Measurements from ENCODE around the gene TMPRSS6.
"Not testable (repeated sequence)": the region's sequence is repeated elsewhere in the genome, so short reads cannot be mapped to it uniquely, and the experiment has no call there.

Gene TMPRSS6

DNA sequence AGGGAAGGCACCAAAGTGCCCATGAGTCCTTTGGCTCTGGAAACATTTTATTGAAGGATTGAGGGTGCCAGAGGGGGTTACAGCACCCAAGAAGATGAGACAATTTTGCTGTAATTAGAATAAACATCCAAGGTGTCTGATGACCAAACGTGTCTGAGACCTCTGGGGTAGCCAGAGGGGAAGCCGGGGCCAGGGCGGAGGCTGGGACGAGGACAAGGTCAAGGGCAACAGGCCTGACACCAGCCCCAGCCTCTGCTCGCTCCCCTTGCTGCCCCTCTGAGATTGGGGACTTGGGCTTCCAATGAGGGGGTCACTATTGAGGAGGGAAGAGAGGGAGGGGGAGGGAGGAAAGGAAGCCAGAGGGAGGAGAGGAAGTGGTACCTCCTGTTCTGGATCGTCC lies 25.6 kb downstream of the TMPRSS6 start:
- no peak for DNase-seq

DNA sequence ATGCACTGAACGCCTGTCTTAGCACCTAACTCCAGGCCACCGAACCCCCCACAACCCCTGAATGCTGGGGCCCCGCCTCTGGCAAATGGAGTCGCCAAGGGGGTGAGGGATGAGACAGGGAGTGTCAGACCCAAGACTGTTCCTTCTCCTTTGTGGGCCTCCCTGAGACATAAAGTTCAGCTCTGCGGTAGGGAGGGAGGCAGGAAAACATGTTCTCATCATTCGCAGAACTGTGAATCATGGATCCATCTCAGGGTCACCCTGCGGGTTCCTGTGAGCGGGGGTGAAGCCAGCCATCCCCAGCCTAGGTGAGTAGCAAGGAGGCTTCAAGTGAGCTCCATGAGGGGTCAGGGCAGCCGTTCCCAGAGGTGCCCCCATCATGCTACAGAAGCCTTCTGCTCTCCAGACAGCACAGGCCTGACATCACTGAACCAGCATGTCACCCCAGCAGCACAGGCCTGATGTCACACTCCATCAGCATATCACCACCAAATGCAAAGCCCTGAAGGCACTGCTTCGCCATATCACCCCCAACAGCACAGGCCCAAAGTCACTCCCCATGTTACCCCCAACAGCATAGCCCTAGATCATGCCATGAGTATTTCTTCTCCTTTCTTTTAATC lies 27.2 kb downstream of the TMPRSS6 start:
- DNase-seq, result no peak

DNA sequence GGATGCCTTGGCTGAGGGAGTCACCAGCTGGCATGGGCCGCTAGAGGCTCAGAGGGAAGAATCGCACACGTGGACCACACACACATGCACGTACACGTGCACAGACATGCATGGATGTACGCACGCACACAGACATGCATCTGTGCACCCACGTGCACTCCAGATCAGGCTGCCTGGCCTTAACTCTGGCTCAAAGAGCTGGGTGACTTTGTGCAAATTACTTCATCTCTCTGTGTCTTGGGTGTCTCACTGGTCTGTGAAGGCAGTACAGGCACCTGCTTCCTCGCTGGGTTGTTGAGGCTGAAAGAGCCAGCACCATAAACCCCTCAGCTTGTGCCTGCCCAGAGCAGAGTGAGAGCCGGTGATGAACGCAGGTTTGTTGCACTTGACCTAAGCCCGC lies 28.7 kb downstream of the TMPRSS6 start:
- DNase-seq, result no peak

DNA sequence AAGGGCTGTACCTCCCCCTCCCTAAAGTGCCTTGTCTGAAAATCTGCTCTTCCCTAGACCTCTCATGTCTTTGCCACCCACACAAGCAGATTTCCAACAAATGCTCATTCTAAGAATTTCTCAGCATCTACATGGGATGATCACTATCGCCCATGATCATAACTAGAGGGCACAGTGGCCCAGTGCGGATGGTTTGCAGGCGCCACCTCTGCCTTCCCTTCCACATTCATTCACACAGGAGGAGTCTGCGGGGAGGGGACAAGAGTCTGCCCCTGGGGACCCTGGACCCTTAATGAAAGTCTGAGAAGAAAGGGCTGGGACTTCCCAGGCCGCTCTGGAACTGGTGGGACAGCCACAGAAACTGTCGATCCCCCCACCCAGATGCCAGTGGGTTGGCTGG lies 29.1 kb downstream of the TMPRSS6 start:
- no peak for DNase-seq

DNA sequence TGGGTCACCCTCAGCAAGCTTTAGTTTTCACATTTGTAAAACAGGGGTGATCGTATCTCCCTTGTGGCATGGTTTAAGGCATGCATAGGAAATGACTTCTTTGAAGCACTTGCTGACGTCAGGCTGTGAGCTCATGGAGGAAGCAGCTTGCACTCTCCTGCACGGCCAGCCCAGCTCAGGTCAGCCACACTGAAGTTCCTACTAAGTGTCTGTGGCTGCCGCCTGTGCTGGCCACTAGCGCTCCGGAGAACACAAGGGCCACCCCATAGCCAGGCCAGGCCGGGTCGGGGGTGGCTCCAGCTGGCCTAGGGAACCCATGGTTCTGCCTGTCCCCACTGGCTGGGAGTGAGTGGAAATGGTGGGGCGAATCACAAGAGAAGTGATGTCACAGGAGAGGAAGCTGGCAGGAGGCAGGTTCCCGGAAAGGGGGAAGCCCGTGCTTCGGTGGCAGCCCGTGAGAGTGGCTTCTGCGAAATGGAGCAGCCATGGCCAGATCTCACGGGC lies 29.8 kb downstream of the TMPRSS6 start:
- DNase-seq, result no peak

DNA sequence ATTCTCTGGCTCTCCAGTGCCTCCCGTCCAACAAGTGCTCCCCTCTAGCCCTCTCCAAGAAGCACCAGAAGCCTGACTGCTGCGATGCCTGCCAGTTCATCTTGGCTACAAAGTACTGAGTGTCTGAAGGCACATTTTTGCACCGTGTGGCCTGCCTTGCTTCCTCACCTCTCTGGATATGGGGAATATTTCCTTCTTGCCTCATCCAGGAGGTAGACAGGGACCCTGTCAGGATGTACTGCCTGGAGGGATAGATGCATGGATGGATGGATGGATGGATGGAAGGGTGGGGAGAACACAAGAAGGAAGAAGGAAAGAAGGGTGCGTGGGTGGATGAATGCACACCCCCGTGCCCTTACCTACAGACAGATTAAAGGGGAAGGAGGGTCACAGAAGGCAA lies 30.4 kb downstream of the TMPRSS6 start:
- DNase-seq, result no peak

DNA sequence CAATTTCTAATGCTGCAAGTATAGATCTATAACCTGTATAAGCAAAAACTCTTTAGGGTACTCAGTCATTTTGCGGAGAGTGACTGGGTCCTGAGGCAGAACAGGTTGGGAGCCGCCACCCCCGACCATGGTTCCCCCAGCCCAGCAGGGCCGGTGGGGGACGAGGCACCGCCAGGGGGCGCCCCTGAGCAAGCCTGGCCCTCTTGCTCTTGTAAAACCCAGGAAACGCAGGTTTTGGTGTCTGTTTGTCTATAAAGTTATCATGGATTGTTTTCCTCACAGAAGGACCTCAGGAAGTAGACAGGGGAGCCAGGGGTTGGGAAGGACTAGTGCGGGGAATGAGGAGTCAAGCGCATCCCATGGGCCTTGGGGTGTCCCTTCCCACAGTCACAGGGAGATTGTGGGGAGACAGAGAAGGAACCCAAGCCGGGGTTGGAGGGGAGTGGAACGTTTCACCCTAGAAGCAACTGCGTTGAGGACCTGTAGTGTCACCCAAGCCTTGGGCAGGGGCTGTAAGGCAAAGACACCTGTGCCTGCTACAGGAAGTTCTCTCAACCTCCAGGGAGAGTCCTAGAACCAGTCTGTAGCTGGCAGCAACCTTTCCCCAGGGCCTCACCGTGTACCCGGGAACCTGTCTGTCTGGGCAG lies 31.6 kb downstream of the TMPRSS6 start:
- DNase-seq, result no peak

DNA sequence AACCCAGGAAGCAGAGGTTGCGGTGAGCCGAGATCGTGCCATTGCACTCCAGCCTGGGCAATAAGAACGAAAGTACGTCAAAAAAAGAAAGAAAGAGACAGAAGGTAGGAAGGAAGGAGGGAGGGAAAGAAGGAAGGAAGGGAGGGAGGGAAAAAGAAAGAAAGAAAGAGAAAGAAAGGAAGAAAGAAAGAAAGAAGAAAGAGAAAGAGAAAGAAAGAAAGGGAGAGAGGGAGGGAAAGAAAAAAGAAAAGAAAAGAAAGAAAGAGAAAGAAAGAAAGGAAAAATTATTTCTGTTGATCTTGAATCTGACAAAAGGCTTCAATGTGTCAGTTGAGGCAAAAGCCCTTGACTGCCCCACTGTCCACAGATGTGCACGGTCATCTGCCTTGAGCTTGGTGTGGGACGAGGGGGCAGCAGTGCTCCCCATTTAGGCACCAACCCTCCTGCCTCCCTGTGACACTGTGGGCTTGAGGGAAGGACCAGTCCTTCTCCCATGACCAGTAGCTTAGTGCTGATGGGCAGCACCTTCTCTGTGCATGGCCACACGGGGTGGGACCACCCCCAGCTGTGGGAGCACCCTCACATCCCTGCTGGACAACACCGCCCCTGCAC lies 33.6 kb downstream of the TMPRSS6 start:
- no peak for DNase-seq

DNA sequence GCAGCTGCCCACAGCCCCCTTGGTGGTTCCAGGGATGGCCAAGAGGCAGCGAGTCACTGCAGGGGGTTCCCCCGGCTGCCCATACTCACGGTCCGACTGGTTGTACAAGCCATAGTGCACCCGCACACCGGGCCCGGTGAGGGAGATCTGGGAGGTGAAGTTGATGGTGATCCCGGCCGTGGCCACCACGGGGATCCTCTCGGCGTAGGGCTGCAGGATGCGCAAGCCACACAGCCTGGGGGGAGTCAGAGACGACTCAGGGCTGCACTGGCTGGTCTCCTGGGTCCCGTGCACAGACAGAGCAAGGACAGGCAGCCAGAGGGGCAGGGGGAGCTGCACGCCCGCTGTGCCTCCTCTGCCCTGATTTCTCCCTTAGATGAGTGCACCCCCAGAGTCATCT lies 34.5 kb downstream of the TMPRSS6 start:
- no peak for DNase-seq

DNA sequence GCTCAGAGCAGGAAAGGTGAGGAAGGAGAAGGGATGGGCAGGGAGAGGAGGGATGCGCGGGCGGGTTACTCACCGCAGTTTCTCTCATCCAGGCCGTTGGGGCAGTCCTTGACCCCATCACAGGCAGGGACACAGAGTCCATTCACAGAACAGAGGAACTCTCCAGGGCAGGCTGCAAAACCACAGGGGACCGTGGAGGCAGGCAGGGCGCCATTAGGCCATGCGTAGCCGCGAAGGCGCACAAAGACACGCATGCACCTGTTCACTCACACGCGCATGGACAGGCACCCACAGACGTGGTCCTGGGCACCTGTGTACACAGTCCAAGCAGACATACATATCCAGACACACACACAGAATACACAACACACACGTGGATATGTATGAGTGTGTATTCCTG lies 35.0 kb downstream of the TMPRSS6 start:
- DNase-seq, result no peak

DNA sequence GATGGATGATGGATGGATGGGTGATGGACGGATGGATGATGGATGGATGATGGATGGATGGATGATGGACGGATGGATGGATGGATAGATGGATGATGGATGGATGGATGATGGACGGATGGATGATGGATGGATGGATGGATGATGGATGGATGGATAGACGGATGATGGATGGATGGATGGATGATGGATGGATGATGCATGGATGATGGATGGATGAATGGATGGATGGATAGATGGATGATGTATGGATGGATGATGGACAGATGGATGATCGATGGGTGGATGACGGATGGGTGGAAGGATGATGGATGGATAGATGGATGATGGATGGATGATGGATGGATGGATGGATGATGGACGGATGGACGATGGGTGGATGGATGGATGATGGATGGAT lies 36.8 kb downstream of the TMPRSS6 start:
- DNase-seq, result no peak

DNA sequence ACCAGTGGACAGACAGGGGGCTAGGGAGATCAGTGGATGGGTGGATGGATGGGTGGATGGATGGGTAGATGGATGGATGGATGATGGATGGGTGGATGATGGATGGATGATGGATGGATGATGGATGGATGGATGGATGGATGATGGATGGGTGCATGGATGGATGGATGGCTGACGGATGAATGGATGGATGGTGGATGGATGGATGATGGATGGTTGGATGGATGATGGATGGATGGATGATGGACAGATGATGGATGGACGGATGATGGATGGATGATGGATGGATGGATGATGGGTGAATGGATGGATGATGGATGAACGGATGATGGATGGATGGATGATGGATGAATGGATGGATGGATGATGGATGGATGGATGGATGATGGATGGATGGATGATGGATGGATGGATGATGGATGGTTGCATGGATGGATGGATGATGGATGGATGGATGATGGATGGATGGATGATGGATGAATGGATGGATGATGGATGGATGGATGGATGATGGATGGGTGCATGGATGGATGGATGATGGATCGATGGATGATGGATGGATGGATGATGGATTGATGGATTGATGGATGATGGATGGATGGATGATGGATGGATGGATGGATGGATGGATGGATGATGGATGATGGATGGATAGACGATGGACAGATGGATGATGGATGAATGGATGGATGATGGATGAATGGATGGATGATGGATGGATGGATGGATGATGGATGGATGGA lies 37.5 kb downstream of the TMPRSS6 start:
- not testable (repeated sequence) for DNase-seq

DNA sequence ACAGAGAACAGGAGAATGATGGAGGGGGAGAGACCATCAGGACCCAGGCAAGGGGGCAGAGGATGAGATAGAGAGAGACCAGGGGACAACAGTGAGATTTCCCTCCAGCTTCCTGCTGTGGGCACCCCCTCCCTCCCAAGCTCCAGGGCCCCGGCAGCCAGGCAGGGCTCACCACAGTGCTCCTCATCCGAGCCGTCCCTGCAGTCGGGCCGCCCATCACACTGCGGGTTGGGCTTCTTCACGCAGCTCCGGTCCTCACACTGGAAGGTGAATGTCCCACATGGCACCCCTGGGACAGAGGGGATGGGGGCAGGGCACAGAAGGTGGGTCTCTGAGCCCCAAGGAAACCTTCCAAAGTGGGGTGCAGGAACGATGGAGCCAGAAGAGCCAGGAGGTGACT lies 38.8 kb downstream of the TMPRSS6 start:
- DNase-seq, result no peak

DNA sequence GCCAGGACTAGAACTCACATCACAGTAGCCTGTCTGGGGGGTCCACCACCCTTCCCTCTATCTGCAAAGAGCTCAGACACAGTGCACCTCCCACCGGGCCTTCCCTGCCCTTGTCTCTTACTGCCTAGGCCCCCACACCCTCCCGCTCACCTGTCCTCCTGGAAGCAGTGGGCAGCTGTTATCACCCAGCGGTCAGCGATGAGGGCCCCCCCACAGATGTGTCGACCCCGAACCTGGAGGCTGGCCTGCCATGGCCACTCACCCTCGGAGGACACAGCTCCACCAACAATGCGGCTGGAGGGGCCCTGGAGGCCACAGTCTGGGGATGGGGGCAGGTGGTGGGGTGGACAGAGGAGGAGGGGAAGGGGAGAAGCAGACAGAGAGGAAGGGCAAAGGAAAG lies 39.2 kb downstream of the TMPRSS6 start:
- no peak for DNase-seq

DNA sequence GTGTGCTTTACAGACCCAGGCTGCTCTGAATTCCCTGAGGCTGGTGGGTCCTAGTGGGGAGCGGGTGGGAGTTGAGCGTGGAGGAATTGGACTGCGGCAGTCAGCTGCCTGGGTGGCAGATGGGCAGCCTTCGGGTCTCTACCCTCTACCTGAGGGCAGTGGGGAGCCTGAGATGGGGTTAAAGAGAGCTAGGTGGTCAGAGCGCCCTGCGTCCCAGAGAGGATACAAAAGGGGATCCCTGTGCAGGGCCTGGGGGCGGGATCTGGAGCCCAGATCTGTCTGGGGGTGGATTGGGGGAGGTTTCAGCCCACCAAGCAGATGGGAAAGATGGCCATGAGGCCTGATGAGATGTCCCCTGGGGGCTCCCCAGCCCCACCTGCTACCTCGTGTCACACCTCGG lies 39.8 kb downstream of the TMPRSS6 start:
- DNase-seq, result no peak

DNA sequence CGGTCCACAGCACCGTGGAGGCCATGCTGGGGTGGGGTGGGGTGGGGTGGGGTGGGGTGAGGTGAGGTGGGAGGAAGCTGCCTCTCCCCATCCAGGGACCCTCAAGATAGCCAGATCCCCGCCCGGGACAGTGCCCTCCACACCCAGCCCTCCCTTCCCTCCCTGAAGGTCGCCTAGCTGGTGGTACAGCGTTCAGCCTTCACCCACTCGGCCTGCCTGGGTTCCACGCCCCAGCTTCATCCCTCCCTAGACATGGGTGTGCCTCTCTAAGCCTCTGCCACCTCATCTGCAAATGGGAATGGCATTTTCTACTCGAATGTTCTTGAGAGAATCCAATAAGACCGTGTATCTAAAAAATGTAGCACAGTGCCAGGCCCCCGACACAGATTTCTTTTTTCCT lies 40.2 kb downstream of the TMPRSS6 start:
- no peak for DNase-seq

DNA sequence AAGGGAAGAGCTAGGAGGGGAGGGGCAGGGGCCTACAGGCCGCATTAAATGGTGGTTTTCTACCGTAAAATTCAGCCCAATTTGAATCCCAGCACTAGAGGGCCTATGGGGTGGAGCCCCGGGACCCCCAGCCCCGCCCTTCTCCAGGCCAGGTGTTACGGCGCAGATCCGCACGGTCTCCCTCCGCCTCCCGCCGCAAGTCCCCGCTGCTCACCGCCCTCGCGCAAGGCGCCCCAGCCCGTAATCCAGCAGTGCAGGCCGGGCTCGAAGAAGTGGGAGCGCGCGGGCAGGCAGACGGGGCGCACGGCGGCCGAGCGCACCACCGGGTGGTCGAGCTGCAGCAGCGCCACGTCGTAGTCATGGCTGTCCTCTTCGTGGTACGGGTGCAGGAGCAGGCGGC lies 40.7 kb downstream of the TMPRSS6 start:
- DNase-seq, result no peak

DNA sequence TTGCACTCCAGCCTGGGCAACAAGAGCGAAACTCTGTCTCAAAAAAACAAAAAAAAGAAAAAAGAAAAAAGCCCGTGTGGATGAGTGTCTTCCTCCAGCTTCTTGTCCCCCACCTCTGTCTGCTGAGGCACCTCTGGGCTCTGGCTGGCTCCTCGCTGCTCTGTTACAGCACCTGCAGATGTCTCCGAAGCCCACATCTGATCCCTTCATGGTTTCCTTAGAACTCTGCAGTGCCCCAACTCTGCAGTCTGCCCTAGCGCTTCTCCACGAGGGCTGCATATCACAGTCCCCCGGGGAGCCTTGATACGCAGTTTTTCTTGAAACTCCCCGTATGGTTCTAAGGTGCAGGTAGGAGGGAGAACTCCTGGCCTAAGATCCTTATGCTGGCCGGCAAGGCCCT lies 42.1 kb downstream of the TMPRSS6 start:
- no peak for DNase-seq

DNA sequence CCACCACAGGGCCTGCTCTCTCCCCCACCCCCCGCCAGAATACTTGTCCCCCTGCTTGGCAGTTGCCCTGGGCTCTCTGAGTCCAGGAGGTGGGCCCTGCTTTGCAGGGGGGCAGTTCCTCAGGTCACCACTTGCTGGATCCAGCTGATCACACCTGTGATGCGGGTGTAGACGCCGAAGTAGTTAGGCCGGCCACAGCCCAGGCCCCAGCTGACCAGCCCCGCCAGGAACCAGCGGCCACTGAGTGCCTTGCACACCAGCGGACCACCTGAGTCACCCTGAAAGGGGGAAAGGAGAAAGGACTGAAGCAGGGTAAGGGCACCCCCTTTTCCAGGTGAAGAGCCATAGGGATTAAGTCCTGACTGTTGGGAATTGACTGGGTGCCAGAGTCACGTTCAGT lies 43.6 kb downstream of the TMPRSS6 start:
- DNase-seq, result no peak

DNA sequence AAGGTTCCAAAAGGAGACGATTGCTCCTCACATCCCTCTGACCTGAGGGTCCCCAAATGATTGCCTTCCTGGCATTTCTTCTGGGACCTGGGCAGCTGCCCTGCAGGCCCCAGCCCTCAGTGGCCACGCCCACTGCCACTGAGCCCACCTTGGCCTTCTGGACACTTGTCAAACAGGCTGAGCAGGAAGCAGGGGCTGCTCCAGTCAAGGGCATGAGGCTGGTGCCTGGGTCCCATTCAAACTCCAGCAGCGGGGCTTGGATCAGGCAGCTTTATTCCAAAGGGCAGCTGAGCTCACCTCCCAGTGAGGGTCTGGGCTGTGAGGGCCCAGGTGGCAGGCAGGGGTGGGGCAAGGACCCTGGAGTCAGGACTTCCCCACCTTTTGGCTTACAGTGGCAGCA lies 44.3 kb downstream of the TMPRSS6 start:
- no peak for DNase-seq

DNA sequence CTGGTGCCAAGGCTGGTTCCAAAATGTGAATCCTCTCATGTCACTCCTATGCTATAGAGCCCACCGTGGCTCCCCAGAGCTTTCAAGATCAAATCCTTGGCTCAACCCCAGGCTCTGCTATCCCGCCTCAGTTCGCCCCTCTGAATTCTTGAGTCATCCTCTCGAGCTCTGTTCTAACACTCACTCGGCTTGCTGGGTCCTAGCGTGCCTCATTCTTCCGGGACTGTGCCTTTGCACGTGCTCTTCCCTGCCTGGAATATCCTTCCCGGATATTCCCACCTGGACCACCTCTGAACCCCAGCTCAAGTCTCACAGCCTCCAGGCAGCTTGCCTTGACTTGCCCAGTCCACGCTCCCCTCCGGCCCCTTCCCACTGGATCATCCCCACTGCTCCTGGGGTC lies 45.0 kb downstream of the TMPRSS6 start:
- DNase-seq, result no peak

DNA sequence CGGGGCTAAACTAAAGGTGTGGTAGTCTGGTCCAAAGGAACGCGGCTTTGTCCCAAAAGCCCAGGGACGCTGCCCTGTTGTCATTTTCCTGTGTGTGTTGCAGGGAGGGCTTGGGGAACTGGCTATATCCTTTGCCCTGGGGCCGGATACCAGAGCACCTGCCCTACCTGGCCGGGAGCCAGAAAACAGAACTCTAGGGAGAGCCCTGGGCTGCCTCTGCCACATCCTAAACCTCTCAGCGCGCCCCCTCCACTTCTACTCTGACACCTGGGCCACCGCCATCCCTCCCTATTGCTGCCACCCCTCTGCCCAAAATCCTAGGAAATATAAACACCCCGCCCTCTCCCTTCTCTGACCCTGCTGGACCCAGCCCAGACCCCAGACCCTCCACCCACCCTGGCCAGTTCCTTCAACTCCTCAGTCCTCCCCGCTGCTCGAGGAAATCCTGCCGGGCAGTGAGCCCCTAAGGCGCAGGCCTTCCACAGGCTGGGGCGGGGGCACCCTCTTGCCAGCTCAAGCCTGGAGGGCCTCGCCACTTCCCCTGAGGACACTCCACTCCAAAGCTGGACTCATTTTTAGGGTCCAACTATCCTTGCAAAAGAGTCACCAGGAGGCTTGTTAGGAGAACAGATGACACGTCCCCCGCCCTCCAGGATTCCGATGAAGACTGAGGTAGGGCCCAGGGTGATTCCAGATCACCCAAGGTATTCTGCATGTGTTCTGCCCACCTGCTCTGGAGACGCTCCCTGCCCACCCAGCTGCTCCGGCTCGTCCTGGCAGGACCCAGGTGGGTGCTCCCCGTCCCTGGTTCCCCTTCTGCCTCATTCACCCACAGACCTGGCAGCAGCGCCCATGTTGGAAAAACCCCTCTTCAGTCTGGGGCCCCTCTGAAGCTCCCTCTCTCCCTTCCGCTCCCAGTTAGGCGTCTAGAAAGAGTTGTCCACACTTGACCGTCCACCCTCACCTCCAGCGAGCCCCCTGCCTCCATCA lies 45.8 kb downstream of the TMPRSS6 start:
- no peak for DNase-seq
